Lower leg skin (tissue), 4 donors: Measurements from ENCODE around the gene CCDC27. TPM values are rescaled to one million over a fixed set of nuclear protein-coding genes. Genes with fewer than 3 reads are reported as not detected.

Experiments used
- DNase-seq, 2 donors: peaks; one replicate each; pipeline ENCODE4 v3.0.0-alpha.2; 2019; ENCODE audit warnings: low spot score in 2 of 2
- H3K4me3 ChIP-seq: fragments of 200-600 bp; sonication (generic); 2 replicates; pipeline ENCODE4 v1.5.1; 2017; ENCODE audit warnings: mild to moderate bottlenecking, low read depth; ENCODE audit not compliant: poor library complexity, severe bottlenecking
- POLR2A ChIP-seq, 2 donors: fragments of 450-650 bp; IDR thresholded peaks; one replicate each; pipeline ENCODE4 v1.6.1; 2016 to 2017; ENCODE audit warnings: antibody characterized with exemption in 2 of 2, mild to moderate bottlenecking in 1 of 2, moderate library complexity in 1 of 2
- WGBS, 2 donors: methylation state at CpG; one replicate each; pipeline ENCODE4 v1.1.5; 2018; 5-methylcytosine and 5-hydroxymethylcytosine counted together
- intact Hi-C: fragments of 100-400 bp; cut with DNase I; formaldehyde crosslinking; loops from one replicate; pipeline ENCODE4 v1.15.0; 2023; ENCODE audit warnings: low total_unique reads
- total RNA-seq, 4 donors: library from RNA; depleted of rRNA; stranded (reverse); fragments of >200 nt; gene quantifications; one replicate each; pipeline ENCODE4 v1.1.0, GENCODE V29; 2016
- TF ChIP-seq, protein P1 (sequence below), 3 donors: fragments of 450-650 bp; IDR thresholded peaks; one replicate each; pipeline ENCODE4 v1.5.1; 2016; ENCODE audit warnings: antibody characterized with exemption in 3 of 3, mild to moderate bottlenecking in 3 of 3, moderate library complexity in 2 of 3

CCDC27 gene
- total RNA-seq, 4 donors from 2014 or later = not detected

DNA sequence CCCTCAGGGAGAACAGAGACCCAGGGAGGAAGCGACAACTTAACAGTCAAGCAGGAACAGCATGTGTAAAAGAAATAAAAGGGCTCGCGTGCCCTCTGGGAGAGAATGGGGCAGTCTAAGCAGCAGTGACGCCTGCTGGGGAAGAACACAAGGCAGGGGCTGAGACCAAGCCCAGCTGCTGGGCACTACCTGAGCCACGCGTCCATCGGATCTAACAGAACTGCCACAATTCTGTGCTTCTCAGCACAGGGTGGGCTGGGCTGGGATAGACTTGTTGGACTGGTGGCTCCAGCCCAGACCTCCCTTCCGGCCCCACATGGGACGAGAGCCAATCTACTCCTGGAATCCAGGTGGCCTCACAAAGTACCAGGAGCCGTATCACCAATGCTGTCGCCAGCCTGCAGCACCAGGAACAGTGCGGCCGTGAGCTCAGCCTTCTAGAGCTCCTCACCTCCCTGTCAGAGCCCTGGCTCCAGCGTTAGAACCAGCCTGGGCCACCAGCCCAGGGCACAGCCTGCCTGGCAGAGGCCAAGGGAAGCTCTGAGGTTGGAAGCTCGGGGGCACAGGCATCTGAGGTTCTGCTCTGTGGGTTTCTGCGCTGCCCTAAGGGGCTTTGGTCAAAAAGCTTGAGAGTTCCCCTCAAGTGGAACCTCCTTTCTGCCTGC, 36.6 kb downstream of the CCDC27 start:
- DNase-seq = no peak
- TF ChIP-seq, protein P1, sequence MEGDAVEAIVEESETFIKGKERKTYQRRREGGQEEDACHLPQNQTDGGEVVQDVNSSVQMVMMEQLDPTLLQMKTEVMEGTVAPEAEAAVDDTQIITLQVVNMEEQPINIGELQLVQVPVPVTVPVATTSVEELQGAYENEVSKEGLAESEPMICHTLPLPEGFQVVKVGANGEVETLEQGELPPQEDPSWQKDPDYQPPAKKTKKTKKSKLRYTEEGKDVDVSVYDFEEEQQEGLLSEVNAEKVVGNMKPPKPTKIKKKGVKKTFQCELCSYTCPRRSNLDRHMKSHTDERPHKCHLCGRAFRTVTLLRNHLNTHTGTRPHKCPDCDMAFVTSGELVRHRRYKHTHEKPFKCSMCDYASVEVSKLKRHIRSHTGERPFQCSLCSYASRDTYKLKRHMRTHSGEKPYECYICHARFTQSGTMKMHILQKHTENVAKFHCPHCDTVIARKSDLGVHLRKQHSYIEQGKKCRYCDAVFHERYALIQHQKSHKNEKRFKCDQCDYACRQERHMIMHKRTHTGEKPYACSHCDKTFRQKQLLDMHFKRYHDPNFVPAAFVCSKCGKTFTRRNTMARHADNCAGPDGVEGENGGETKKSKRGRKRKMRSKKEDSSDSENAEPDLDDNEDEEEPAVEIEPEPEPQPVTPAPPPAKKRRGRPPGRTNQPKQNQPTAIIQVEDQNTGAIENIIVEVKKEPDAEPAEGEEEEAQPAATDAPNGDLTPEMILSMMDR (IDR thresholded peaks at IDR 0.05) = no peak
- no peak for TF ChIP-seq POLR2A (IDR thresholded peaks at IDR 0.05)
- no peak overlapping the region for H3K4me3 ChIP-seq
- intact Hi-C loops = no loop called here
- WGBS, 2 donors = 63 to 77% methylated on average over 14 to 16 of the region's 16 CpGs

GRCh38 chr1:3789421-3790300, 37.4 kb downstream of the CCDC27 start:
- 80 to 84% methylated on average over 33 to 34 of the region's 34 CpGs for WGBS, 2 donors
- no peak overlapping the region for H3K4me3 ChIP-seq
- intact Hi-C loops = no loop called here
- TF ChIP-seq, protein P1 (IDR thresholded peaks at IDR 0.05) = no peak
- no peak for TF ChIP-seq POLR2A (IDR thresholded peaks at IDR 0.05)
- DNase-seq = no peak

- intact Hi-C loops = no loop called here
These were observed 38.3 kb downstream of the CCDC27 start for GRCh38 chr1:3790500-3790923.

DNA sequence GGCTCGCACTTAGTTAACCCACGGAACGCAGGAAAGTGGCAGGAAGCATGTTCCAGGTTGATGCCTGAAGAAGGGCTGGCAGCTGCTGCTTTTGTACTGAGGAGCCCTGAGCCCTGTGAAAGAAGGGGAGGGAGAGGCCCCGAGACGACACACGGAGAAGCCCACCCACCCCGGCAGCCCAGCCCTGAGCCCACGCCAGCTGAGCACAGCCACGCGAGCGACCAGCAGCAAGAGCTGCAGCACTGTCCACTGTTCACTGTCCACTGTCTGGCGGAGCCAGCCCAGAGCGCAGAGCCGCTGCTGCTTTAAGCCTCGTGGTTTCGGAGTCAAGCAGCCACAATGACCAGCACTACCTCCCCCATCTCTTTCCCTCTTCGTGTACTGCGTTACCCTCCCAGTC, 38.7 kb downstream of the CCDC27 start:
- no peak for DNase-seq
- intact Hi-C loops = no loop called here
- WGBS, 2 donors = 85 to 91% methylated on average over 11 to 18 of the region's 18 CpGs

More at GRCh38 chr1:3790500-3790923, 38.3 kb downstream of the CCDC27 start:
- TF ChIP-seq, protein P1 (IDR thresholded peaks at IDR 0.05) = no peak
- TF ChIP-seq POLR2A (IDR thresholded peaks at IDR 0.05) = no peak
- no peak overlapping the region for H3K4me3 ChIP-seq
- 63 to 78% methylated on average over 11 to 12 of the region's 12 CpGs for WGBS, 2 donors
- no peak for DNase-seq

GRCh38 chr1:3795453-3796214, 43.4 kb downstream of the CCDC27 start:
- intact Hi-C loops = loop anchor here (5.0 kb wide), 1 partner anchor 173 kb away; no protein-coding TSS in a partner anchor
- TF ChIP-seq, protein P1 (IDR thresholded peaks at IDR 0.05) = no peak
- TF ChIP-seq POLR2A (IDR thresholded peaks at IDR 0.05) = no peak
- WGBS, 2 donors = 5 to 10% methylated on average over 26 to 45 of the region's 53 CpGs
- peak in 1 of 2 donors; percentile 82 for DNase-seq
- H3K4me3 ChIP-seq = peak overlapping the region; percentile 75

More for the DNA sequence above, 38.7 kb downstream of the CCDC27 start:
- H3K4me3 ChIP-seq = no peak overlapping the region
- no peak for TF ChIP-seq POLR2A (IDR thresholded peaks at IDR 0.05)
- TF ChIP-seq, protein P1 (IDR thresholded peaks at IDR 0.05) = no peak
